Spleen (tissue), 7 donors: ENCODE results near the gene GABPB1.

ENCODE experiments used
- CTCF ChIP-seq, 11 experiments: fragments of 200-600 bp in 7 of 11; fragments of 450-650 bp in 4 of 11; sonication (generic) in 4 of 11; IDR thresholded peaks in 8 of 11; conservative IDR thresholded peaks in 3 of 11; 1 replicate in 7 of 11; 2 replicates in 4 of 11; pipeline versions ENCODE4 v1.4.0 to v1.8.0; 2016 to 2021; ENCODE audit warnings: antibody characterized with exemption in 11 of 11, inconsistent platforms in 4 of 11, mild to moderate bottlenecking in 1 of 11
- POLR2A ChIP-seq, 3 donors: fragments of 450-650 bp; IDR thresholded peaks; one replicate each; pipeline ENCODE4 v1.5.1; 2017; ENCODE audit warnings: antibody characterized with exemption in 3 of 3, mild to moderate bottlenecking in 1 of 3
- donor health status: DM: no; HTN: no; CAD: no; lungs with moderate emphysema.
- donor health status: DM: no; HTN: no; CAD: no.
- donor health status: DM: no; HTN: no; CAD: no.

GRCh38 chr15:50249704-50250103 is 105.3 kb downstream of the GABPB1 start:
- TF ChIP-seq CTCF (IDR thresholded peaks at IDR 0.05 in 8 of 11, conservative IDR thresholded peaks at IDR 0.05 in 3 of 11) (no peak), POLR2A (IDR thresholded peaks at IDR 0.05) (no peak)
